Stimulated activated CD4-positive, alpha-beta T cell treated with anti-CD3 and anti-CD28 coated beads, Interleukin-4, amount 100 ng/mL, for 4 hours (primary cell): ENCODE data around the gene GOLGA8S.
"Not testable (repeated sequence)": the region's sequence is repeated elsewhere in the genome, so short reads cannot be mapped to it uniquely, and the experiment has no call there.

Experiments used
- DNase-seq, 2 experiments: peaks; one replicate each; pipeline ENCODE4 v3.0.0-alpha.2; 2020

GOLGA8S gene

GRCh38 chr15:23398357-23398756, 43.8 kb downstream of the GOLGA8S start:
- not testable (repeated sequence) for DNase-seq

GRCh38 chr15:23399207-23399606, 44.7 kb downstream of the GOLGA8S start:
- DNase-seq = not testable (repeated sequence)

GRCh38 chr15:23401627-23402026, 47.1 kb downstream of the GOLGA8S start:
- DNase-seq = no peak

- DNase-seq = no peak
Measured at GRCh38 chr15:23402140-23402539, 47.6 kb downstream of the GOLGA8S start.

- DNase-seq = no peak
Measured at GRCh38 chr15:23402544-23402943, 48.0 kb downstream of the GOLGA8S start.

- no peak for DNase-seq
Measured at GRCh38 chr15:23403550-23403949, 49.0 kb downstream of the GOLGA8S start.

GRCh38 chr15:23411841-23412240, 57.3 kb downstream of the GOLGA8S start:
- DNase-seq = no peak

- DNase-seq = not testable (repeated sequence)
Measured at GRCh38 chr15:23412881-23413600, 58.5 kb downstream of the GOLGA8S start.
